Left hindlimb (tissue), 1 donor: ENCODE results near the gene TPCN2.
"Not testable (repeated sequence)": the region's sequence is repeated elsewhere in the genome, so short reads cannot be mapped to it uniquely, and the experiment has no call there.

Source experiments
- DNase-seq: peaks from one replicate; pipeline ENCODE4 v3.0.0-alpha.2; 2018

TPCN2 gene

DNA sequence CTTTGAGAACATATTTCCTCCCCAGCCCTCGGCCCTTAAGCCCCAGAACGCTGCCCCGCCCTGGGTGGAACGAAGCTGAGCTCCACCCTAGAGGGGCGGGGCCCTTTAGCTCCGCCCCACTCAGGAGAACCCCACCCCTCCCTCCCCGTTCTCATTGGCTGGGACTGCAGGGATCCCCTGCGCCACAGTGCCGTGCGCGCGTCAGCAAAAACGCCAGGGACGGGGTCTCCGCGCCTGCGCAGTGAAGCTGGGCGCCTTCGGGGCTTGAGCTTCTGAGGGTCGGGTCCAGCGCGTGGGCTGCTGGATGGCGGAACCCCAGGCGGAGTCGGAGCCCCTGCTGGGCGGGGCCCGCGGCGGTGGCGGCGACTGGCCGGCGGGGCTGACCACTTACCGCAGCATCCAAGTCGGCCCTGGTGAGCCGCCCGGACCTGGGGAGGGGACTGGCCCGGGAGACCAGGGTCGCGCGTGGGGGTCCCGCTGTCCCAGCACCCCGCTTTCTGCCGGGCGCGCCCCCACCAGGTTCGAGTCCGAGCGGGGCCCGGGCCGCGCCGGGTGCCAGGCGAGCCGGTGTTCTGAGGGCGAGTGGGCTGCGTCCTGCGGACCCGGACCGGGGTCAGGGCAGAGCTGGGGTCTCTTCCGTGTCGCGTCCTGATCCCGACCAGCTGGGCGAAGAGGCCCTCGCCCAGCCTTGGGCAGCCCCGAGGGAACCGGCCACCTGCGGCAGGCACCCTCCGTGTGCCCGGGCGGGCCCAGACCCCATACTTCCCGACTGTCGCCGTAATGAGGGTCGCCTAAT is at the start of gene TPCN2:
TPCN2 (plus strand) TSS at position 239 of the 796 bp plus-strand sequence; CDS start at position 305, 66 bp downstream.
- peak; percentile 97 for DNase-seq

DNA sequence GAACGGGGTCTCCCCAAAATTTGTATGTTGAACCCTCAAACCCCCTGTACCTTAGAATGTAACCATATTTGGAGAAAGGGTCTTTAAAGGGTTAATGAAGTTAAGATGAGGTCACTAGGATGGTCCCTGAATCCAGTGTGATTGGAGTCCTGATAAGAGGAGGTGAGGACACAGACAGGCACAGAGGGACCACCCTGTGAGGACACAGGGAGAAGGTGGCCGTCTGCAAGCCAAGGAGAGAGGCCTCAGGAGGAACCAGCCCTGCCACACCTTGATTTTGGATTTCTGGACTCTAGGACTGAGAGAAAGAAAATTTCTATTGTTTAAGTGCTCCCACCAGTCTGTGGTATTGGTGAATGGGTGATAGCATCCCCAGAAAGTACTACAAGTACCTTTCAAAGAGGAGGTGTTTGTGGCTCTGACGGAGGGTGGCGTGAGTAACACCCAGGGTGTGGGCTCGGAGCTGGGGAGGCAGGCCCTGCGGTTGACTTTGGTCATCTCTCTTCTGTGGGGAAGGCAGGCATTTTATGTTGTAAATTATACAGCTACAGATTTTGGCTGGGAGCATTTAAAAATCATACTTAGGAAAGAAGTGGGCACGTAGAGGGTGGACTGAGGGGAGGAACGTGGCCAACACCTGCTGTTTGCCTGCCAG is 49.5 kb upstream of the TPCN2 start:
- no peak for DNase-seq

DNA sequence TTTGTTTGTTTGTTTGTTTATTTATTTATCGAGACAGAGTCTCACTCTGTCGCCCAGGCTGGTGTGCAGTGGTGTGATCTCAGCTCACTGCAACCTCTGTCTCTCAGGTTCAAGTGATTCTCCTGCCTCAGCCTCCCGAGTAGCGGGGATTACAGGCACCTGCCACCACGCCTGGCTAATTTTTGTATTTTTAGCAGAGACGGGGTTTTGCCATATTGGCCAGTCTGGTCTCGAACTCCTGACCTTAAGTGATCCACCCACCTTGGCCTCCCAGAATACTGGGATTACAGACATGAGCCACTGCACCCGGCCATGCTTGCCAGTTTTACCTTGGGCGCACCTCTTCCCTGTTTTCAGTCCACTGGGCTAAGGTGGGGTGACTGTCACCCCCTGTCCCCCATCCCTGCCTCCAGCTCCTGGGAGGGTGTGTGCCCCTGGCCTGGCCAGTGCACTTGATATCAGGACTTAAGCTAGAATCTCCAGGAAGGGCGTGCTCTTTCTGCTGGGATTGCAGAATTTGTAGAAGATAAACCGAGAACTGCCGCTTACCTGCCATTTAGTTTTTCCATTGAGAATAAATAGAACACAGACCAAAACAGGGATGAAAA is 48.9 kb upstream of the TPCN2 start:
- not testable (repeated sequence) for DNase-seq

DNA sequence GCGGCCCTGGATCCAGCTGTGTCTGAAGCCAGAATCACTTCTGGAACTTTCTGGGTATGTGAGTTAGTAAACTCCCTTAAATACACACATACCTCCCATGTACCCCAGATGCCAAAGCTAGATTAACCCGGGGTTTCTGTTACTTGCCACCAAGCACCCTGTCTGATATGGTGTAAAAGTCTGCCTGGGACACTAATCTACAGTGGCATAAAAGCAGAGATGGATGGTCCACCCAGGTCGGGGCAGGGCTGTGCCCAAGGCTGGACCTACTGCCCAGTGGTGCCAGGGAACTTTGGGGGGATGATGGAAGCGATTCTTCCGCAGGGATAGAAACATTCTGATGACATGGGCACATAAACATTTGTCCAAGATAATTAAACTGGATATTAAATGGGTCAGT is 48.3 kb upstream of the TPCN2 start:
- DNase-seq = no peak

DNA sequence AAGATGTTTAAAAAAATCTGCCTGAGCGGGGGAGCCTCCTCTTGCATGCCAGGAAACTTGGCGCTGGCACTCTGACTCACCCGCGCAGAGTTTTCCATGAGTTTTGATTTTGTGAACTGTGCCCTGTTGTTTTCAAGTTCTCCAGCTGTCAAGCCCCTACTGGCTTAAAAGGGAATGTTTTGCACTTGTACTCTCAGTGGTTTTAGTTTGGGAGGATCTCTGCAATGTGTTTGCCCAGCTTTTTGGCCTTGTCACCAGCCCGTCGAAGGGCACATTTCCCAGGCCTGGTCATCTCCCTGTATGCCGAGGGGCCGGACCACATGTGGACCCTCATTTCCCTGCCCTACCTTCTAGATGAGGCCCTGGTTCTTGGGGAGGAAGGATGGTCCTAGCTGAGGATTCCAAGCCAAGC is 47.9 kb upstream of the TPCN2 start:
- peak; percentile 82 for DNase-seq

DNA sequence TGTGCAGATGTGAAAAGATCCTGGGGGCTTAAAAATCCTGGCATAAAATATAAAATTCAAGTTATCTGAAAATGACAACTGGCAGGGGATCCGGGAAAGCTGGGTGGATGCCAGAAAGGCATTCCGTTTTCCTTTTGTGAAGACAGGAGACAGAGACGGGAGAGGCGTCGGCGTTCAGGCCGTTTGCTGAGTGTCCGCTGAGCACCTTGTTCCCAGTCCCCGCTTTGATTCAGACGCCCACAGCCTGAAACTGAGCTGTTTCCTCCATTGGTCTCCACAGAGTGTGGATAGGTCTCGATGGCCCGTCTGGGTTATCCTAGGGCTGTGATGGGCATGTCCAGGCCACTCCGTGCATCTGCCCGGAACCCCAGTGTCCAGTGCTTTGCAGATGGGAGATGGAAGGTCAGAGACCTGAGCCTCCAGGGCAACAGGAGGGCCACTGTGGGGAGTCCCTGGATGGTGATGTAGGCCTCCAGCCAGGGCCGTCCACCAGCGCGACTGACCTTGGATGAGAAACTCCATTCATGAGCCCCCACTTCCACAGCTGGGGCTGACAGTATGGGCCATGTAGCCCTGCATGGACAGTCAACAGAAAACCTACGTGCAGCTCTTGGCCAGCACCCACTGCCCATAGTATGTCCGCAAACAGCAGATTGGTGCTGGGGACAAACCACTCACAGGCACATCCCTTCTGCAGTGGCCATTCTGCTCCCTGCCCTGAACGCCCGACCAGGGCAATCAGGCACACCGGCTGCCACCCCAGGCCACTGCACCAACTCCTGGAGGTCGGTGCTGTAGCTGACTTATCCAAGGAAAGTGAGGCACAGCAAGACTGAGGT is 47.3 kb upstream of the TPCN2 start:
- DNase-seq = no peak

DNA sequence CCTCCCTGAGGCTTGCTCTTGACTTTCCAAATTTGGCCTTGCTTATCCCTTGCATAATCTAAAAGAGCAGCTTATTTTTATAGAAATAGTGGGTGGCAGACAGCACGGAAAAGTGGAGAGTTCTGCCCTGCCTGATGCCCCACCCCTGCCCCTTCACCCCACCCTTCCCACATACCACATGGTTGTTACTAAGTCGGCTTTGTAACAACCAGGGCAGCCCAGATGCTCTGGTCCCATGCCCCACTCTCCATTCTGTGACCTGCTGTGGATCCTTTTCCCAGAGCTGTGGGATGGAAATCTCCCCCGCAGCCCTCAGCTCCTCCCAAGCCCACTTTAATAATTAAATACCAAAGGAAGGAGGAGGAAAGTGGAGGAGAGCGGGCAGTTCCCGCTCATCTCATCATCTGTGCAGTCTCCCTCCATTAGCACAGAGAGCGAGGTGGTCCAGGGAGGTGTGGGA is 46.6 kb upstream of the TPCN2 start:
- DNase-seq = no peak

DNA sequence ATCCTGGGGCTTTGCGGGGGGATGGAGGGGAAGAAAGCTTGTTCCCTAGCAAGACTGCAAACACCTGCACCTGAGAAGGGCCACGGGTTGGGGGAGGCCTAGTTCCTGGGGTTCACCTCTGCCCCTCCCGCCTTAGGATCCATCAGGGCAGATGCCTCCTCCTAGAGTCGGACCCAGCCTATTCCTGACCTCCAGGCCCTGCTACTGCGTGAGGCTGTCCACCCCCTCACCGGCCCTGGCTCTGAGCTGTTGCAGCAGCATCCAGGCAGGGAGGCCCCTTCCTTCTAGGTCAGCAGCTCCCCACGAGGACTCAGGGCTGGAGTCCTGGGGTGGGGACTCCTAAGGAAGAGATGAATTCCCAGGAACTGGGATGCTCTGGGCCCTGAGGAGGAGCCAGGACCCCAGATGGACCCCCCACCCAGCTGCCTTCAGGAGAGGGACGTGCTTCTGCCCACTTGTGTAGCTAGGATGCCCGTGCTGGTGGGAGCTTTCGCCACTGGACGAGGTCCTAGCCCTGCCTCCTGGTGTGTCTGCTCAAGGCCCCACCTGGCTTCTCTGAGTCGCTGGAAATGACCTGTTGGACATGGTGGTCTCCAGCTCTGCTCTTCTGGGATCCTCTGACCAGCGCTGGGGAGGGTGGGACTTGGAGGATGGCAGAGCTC is 46.0 kb upstream of the TPCN2 start:
- no peak for DNase-seq

DNA sequence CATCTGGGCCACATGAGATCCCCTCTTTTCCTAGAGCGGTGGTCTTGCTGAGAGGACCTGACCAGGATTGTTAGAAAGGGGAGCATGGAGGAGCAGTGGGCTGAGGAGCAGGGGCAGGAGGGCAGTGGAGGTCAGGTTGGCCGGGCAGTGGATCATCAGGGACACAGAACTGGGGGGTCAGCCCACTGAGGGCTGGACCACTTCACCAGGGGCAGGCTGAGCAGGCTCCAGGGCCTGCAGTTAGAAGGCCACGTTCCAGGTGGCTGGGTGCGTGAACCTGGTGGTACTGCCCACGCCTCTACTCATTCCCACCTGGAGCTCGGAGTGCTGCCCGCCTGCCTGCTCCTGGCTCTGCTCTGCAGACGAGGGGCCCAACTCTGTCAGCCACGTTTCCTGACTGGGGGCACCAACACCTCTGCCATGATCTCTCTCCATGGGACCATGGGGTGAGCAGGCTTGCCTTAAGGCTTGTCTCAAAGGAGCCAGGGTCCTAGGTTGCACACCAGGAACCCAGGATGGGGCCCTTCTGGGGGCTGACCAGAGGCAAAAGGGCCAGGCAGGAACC is 45.3 kb upstream of the TPCN2 start:
- DNase-seq = no peak

DNA sequence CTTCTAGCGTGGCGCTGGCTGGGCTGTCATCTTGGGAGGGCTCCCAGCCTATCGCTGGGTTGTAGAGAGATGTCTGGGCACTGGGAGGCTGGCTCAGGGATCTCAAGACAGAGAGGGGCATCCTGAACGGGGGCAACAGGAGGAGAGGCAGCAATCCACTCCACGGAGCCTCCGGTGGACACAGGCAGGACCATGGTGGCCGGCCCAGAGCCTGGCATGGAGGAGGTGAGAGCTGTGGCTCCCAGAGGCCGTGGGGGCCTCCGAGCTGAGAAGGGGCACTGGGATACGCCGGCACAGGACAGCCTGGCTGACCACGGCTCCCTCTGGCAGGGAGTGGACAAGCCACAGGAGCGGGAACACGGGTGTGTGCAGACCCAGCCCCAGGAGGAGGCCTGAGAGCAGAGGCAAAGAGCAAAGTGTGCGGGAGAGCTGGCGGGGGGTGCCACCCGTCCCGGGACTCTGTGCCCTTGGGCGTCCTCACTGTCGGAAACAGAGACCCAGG is 44.8 kb upstream of the TPCN2 start:
- no peak for DNase-seq

DNA sequence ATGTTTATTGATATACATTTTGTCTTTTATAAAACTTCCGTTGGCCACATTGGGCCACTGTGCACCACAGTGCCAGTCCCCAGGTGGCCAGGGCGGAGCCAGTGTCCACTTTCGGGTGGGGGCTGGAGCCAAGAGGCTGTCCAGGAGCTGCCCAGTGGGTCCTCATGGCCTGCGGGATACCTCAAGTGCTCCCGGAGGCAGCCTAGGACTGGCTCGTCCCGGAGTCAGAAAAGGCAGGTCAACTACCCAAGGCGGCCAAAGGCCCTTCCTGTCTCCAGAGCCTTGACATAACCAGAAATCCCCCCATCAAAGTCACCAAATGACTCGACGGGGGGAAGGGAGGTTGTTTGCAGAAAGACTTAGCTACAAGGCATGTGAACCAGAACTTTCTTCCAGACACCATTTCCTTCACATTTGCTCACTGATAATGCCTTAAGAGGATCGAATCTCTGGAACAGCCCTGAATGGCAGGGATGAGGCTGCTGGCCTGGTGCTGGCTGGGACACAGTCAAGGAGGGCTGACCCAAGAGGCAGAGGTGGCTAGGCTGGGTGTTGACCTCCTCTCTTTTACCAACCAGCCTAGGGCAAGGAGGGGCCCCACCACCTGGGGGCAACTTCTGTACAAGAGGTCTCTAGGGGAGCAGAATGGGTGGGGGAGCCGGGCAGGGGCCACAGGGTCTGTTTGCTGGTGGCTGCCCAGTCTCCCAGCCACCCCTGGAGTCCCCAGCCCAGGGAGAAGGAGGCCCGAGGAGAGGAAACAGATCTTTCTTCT is 44.1 kb upstream of the TPCN2 start:
- DNase-seq = no peak

DNA sequence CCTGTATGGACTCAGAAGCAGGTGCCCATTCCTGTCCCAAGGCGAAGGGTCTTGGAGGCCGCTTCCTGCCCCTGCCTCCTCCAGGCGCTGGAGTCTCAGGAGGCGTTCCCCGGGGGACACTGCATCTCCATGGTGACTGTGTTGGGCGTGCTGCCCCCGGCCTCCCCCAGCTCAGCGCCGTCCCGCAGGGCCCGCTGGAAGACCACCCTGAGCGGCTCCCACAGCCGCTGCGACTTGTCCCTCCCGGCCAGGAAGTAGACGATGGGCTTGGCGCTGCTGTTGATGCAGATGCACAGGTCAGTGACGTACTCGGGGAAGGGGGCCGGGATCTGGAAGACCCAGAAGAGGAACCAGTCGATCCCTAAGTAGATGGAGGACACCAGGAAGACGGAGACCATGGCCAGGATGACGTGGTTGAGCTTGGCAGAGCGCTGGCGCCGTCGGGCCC is 43.5 kb upstream of the TPCN2 start:
- DNase-seq = no peak

DNA sequence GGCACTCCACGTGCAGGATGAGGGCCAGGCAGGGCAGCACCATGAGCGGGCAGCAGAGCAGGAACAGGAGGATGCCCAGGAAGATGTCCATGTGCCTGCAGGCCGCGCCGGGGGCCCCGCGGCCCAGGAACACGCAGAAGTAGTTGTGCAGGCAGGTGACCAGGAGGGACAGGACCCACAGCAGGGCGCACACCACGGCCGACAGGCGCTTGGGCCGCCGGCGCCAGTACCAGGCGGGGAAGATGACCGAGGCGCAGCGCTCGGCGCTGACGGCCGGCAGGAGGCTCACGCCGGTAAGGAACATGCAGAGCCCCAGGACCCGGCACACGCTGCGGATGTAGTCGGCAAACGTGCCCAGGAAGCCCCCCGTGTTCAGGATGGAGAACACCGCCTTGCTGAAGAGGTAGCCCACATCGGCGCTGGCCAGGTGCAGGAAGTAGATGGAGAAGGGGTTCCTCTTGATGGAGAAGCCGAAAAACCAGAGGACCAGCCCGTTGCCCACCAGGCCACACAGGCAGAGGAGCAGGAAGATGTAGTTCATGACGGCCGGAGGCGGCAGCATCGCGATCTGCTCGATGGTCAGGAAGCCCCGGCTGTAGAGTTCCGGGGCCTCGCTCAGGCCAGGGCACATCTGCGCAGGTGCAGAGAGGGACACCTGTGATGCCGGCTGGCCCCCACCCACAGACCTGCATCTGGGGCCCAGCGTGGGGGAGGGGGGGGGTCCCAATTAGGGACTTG is 42.9 kb upstream of the TPCN2 start:
- DNase-seq = no peak

DNA sequence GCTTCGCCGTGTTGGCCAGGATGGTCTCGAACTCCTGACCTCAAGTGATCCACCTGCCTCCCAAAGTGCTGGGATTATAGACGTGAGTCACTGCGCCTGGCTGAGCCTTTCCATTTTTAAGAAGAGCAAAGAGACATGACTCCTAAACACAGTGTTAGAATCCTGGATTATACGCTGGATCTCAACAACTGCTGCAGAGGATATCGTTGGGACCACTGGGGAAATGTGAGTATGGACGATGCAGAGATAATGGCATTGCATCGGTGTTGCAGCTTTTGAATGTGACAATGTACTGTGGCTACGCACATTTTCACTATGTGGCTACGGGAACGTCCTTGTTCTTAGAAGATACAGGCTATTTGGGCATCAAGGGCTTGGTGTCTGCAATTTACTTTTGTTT is 41.9 kb upstream of the TPCN2 start:
- DNase-seq = no peak

DNA sequence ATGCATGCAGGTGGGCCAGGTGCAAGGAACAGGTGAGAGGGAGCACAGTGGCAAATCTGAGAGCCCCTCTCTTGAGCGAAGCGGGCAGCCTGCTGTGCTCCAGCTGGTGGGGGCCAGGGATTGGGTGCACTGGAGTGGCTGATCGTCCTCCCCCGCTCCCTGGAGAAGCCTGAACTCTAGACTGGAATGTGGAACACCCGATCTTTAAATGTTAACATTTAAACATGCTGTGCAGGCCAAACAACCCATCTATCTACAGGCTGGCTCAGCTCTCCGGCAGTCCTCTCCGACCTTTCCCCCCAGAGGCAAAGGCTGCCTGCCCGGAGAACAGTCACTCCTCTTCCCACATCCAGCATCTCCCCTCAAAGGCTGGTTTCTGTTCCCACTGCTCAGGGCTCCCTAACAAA is 40.8 kb upstream of the TPCN2 start:
- no peak for DNase-seq

DNA sequence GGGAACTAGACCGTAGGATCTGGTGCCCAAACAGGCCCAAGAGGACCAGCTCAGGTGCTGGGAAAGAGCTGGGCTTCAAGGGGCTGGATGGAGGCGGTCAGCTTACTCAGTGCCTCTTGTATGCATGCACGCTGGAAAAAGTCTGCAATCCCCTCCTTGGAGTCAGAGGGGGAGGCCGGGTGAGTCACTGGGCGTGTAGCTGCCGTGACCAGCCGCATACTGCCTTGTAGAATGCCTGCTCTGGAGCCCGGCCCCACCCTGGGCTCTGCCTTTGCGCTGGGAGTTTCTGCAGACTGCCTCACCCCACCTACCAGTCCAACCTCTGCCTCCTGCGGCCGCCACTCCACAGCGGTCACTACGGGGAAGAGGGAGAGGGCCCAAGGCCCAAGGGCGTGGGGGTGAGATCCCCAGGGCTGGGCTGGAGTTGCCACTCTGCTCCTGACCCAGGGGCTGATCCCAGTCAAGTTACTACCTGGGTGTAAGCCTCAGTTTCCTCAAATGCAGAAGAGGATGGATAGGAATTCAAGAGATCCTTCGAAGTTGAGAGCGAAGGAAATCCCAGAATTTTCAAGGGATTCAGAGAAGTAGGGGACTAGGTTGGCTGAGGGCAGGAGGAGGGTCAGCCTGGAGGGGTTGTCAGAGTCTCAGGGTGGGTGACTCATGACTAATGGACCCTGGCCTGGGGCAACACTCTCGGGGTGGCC is 39.8 kb upstream of the TPCN2 start:
- DNase-seq = peak; percentile 86

DNA sequence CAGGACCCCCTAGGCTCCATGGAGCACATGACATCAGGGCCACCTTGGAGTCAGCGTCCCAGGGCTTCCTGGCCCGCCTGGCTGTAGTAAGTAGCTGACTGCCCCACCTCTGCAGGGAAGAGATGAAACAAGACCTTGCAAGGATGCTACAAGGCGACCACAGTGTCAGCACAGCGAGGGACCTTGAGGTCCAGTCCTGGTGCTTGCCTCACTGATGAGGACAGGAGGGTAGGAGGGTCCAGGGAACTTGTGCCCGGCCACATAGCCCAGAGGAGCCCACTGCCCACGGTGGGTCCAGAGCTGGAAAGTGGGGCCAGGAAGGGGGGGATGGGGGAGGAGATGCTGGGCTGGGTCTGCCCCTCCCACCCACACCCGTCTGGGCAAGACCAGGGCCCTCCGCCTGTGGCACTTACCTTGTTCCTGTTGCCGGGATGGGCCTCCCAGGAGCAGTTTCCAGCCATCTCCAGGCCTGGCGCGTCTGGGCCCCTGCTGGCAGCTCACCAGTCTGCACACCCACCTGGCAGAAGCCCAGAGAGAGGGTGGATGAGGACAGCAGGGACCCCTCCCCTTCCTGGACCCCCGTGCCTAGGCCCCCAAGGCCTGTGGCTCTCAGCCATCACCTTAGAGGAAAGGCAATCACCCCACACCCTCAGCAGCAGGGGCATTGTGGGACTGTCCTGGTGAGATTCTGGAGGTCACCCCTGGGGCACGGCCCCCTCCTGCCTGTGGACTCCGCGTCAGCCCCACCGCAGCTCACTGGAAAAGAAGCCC is 39.1 kb upstream of the TPCN2 start:
- DNase-seq = no peak

DNA sequence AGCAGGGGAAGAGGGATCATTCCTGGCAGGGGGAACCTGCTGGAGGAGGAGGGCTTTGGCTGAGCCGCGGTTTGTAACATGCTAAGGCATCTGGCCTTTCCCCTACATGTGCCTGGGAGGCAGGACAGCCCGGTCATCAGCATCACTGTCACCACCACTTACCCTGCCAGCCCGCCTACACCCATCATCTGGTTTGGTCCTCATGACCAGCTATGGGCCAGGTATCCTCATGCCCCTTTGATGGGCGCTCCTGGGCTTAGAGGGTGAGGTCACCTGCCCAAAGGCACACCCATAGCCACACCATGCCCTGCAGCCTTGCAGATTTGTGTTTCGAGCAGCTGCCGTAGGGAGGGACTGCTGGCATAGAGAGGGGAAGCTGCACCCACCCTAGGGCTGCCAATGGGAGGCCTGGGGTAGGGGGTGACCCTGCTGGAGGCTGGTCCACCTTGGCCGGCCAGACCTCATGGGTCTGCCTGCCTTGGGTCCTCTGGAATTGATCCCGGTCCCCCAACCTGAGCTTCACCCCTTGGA is 38.3 kb upstream of the TPCN2 start:
- DNase-seq = no peak
